HL-60 (cell line): ENCODE data around the gene CCNE1.

Source experiments
- CTCF ChIP-seq: IDR thresholded peaks from one replicate; pipeline ENCODE4 v1.5.1; 2011; ENCODE audit warnings: low read length, control low read depth, inconsistent platforms; ENCODE audit not compliant: insufficient read depth
- GABPA ChIP-seq: IDR thresholded peaks from 2 replicates; pipeline ENCODE4 v1.6.1; 2012; ENCODE audit warnings: low read depth
- POLR2AphosphoS5 ChIP-seq: IDR thresholded peaks from 2 replicates; pipeline ENCODE4 v1.6.1; 2012; ENCODE audit warnings: low read depth
- REST ChIP-seq: IDR thresholded peaks from 2 replicates; pipeline ENCODE4 v1.6.1; 2012; ENCODE audit warnings: low read depth; ENCODE audit not compliant: insufficient replicate concordance
- SPI1 ChIP-seq: IDR thresholded peaks from 2 replicates; pipeline ENCODE4 v1.6.1; 2012; ENCODE audit warnings: low read depth, mild to moderate bottlenecking, borderline replicate concordance

GRCh38 chr19:29804493-29804892 lies 7.3 kb upstream of the CCNE1 start:
- TF ChIP-seq CTCF (no peak), POLR2AphosphoS5 (no peak), GABPA (no peak), REST (no peak), SPI1 (no peak)
